HG03432 (cell line): Measurements from ENCODE around the gene SSR1.

ENCODE experiments used
- ATAC-seq: cut with Tn5 transposase; IDR thresholded peaks from one replicate; pipeline ENCODE4 v1.9.1; 2021; ENCODE audit warnings: mild to moderate bottlenecking, moderate library complexity; ENCODE audit not compliant: unreplicated experiment

SSR1 gene

GRCh38 chr6:7260291-7261031 is 52.5 kb downstream of the SSR1 start:
- no peak for ATAC-seq

GRCh38 chr6:7258231-7258763 is 54.7 kb downstream of the SSR1 start:
- ATAC-seq: no peak

- no peak for ATAC-seq
Measured at GRCh38 chr6:7257521-7258230, 55.3 kb downstream of the SSR1 start.

GRCh38 chr6:7256785-7257184 is 56.2 kb downstream of the SSR1 start:
- no peak for ATAC-seq

GRCh38 chr6:7255918-7256317 is 57.1 kb downstream of the SSR1 start:
- ATAC-seq: no peak

- ATAC-seq: no peak
Measured at GRCh38 chr6:7254980-7255835, 57.8 kb downstream of the SSR1 start.

- no peak for ATAC-seq
Measured at GRCh38 chr6:7252390-7252789, 60.6 kb downstream of the SSR1 start.

GRCh38 chr6:7251646-7252260 is 61.2 kb downstream of the SSR1 start:
- ATAC-seq: no peak

GRCh38 chr6:7250812-7251211 is 62.2 kb downstream of the SSR1 start:
- ATAC-seq: no peak

DNA sequence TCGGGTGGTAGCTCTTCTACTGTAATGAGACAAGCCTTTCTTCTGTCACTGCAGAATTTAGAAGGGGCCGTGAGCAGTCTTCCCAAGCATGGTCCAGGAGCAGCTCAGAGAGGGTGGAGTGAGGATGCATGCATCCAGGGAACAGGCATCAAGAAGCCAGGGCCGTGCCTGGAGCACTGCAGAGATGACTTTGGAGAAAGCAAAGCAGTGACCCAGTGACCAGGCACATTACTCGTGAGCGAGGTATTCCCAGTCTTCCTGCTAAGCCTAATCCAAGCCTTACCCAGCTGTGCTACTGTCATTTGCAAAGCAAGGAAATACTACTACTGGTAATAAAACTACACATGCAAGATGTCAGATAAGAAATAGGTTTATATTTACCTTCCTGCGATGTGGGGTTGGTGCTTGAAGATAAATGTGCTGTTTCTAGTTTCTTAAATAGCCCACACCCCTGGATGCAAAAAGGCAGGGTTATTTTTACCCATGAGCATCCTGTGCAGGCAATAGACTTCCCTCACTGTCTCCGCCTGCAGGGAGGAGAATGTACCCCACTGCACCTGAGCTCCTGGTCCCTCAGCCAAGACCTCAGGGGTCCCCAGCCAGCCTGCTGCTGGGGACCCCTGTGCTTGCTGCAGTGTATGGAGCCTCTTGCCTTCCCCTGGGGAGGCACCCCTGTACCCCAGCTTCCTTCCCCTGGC is 62.9 kb downstream of the SSR1 start:
- ATAC-seq: no peak

GRCh38 chr6:7249391-7249790 is 63.6 kb downstream of the SSR1 start:
- ATAC-seq: no peak

DNA sequence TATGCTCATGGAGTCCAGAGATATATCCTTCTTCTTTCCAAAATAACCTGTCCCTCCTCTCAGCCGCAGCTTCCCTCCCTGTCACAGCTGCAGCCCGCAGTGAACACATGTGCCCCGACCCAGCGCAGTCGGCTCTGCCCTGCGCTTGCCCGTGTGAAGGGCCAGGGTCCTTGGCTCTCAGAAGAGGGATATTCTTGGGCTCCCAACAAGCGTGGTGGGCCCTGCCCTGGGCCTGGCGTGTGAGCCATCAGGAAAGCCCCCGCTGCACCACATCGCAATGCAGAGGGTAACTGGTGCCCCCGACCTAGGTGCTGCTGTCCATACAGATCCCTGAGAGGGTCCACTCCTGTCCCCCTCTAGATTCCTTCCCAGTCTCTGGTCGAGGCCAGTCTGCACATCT is 65.2 kb downstream of the SSR1 start:
- ATAC-seq: no peak

GRCh38 chr6:7247179-7247456 is 65.9 kb downstream of the SSR1 start:
- ATAC-seq: no peak

GRCh38 chr6:7246401-7247178 is 66.4 kb downstream of the SSR1 start:
- no peak for ATAC-seq

DNA sequence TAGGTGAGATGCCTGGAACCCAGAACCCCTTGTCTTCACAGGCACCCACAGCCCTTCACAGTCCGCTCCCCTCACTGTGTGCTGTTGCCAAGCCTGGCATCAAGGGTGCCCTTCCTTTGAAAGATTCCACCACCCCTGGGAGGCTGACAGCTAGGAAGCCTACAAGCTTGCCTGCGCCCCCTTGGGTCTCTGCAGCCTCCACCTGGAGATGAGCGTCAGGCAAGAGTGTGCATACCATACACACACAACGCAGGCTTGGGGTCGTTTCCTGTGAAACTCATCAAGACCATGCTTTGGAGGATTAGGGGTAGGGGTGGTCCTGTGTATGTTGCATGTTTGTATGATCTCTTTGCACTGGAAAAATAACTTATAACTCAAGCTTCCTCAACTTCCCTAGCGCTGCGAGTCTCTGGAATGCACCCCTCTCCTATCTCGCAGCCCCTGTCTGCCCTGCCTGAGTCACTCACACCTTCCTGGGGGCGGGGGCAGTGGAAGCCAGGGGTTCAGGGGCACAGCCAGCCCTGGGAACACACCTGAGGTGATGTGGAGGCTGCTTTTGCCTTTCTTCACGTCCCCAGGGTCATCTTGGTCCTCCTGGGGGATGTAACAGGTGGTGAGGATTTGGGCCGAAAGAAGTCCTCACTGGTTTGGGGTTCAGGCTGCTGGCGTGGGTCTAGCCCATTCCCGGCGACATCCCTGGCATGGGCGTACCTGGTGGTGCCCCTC is 67.2 kb downstream of the SSR1 start:
- no peak for ATAC-seq

DNA sequence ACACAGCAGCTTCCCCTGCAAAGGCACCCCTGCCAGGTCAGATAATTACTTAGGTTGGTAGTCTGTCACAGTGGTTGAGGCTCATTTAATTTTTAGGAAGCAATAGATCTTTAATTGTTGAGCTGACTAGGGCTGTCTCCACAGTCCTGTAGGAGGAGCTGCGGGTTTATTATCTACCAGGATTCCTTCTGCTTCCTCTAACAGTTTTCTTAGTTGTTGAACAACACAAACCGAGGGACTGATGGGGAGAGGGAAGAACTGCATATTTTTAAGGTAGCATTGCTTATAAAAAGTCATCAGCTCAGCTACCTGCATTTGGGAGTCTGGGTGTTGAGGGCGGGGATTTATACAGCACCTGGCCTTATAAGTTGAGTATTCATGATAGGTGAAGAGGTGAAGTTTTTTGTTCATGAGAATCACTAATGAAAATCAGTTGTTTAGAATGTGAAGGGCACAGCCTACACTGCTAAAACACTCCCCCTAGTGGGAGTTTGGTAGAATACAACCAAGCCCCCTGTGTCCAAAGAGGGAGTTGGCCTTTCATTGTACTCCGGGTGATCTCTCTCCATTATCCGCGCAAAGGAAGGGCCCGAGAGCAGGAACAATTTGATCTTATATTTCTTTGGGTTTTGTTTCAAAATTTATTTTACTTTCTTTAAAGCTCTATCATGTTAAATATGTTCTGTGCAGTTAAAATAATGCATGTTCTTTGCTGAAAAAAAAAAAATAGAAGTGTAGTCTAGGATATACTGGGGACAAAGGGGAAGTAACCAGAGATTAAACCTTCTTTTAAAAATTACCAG is 69.6 kb downstream of the SSR1 start:
- no peak for ATAC-seq

DNA sequence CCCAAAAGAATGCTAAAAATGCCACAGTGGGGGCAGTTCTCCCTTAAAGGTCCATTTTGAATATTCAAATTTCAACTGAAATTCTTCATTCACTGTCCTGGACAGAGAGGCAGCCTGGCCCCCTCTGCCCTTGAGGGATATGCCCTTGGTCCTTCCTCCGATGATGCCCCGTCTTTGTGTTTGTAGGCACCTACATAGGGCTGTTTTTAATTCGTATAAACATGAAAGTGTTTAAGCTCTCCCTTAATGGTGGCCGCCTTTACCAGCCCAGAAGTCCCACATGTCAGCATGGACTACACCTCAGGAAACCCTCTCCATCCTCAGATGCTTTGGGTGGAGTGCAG is 70.2 kb downstream of the SSR1 start:
- ATAC-seq: no peak
